Measurements from ENCODE around the gene LY86.

LY86 gene

DNA sequence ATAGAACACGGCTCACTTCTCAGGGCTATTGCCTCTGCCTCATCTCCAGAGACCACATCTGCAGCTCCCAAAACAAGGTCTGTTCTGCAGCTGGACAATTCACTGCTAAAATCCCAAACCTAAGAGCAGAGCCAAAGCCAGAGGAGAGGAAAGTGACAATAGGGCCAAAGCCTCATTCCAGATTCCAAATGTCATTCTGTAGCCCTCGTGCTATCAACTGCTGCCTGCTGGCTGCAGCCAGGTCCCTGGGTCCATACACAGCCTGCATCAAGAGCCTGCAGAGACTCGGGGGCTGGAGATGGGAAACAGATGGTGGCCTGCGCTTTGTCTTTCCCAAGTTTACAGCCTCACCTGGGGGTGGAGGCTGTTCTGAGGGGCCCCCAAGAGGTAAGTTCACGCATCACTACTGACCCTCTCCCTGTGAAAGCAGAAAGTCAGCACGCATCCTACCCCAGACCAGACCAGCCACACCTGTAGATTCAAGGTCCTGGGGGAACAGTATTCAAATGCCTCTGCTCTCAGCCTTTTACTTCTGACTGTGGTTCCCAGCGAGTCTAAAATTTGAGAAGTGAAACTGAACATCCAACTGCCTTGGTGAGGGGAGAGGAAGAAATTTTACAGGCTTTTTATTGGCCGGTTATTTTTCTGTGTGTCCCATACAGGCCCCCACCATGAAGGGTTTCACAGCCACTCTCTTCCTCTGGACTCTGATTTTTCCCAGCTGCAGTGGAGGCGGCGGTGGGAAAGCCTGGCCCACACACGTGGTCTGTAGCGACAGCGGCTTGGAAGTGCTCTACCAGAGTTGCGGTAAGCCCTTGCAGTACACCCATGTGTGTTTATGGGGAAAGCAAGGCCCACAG, at the start of gene LY86:
Gene LY86, plus strand, starts transcription at position 657 of the 860 bp plus-strand sequence. Its CDS starts 15 bp downstream, at position 672.
- no peak for DNase-seq (ENCODE audit: low spot score)

DNA sequence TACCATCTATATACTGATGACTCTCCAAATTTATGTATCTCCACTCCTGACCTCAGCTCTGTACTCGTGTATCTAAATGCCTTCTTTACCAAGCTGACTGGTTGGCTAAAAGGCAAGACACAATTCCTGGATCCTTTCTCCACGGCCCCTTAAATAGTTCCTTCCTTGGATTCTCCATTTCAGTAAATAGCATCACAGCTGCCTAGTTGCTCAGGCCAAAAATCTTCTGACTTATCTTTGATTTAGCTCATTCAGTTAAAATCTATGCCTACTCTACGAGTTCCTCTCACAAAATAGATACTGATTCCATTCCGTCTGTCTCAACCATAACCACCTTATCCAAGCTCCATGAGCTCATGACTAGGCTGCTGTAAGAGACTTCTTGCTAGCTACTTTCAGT, 49.5 kb upstream of the LY86 start:
- DNase-seq (ENCODE audit: low spot score), result no peak

DNA sequence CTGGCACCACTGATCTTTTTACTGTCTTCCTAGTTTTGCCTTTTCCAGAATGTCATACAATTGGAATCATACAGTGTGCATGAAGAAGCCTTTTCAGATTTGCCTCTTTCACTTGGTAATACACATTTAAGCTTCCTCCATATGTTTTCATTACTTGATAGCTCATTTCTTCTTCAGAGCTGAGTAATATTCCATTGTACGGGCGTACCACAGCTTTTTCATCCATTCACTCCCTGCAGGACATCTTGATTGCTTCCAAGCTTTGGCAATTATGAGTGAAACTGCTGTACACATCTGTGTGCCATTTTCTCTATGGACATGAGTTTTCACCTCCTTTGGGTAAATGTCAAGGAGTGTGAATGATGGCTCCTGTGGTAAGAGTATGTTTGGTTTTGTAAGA, 46.2 kb upstream of the LY86 start:
- DNase-seq (ENCODE audit: low spot score), result no peak

DNA sequence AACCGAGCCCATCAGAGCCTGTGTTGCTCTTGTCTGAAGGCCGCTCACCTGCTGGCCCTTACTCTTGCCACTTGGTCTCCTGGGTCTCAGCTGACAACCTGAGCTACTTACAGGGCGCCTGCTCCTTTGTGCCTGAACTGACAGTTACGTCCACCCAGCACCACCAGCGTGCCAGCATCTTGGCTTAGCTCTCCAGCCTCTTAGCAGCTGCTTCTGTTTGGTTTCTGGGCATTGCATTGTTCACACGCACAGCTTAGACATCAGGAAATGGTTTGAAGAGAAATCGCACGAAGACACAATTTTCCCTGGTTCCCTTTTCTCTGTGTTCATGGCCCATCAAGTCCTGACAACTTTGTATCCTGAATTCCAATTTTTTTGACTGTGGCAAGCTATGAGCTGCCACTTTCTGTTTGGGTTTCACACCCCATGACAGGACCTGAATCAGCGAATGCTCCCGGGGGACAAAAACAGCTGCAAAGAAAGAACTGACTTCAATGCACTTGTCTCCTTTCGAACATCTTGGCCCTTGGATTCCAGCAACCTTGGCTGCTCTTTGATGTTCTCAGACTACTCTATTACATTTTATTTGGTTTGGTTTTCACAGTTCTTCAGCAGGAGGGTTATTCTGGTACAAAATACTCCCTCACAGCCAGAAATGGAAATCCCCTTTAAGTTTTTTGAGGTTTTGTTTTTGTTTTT, 45.2 kb upstream of the LY86 start:
- no peak for DNase-seq (ENCODE audit: low spot score)

DNA sequence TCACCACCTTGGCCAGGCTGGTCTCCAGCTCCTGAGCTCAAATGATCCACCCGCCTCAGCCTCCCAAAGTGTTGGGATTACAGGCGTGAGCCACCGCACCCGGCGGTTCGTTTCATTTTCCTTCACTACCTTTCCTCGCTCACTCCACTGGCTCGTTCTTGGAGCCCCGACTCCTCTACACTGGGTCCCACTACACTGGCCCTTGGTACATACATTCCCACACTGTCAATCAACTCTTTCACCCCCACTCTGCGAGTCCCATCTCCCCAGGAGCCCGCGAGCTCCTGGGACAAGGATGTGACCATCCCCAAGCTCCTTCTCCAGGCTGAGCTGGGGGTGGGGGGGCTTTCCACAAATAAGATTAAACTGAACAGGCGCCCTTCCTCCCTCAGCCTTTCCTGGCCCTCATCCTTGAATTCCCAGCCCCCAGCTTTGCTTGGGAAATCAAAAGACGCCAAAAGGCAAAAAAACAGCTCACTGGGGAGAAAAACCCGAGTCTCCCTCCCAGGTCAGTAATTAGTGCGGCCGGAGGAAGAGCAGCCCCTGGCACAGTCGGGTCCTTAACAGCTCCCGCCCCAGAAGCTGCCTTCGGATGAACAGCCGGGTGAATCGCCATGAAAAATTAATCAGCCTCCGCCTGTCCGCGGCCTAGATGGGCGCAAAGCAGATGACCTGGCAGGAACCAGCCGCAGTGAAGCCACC, 42.8 kb upstream of the LY86 start:
- no peak for DNase-seq (ENCODE audit: low spot score)

DNA sequence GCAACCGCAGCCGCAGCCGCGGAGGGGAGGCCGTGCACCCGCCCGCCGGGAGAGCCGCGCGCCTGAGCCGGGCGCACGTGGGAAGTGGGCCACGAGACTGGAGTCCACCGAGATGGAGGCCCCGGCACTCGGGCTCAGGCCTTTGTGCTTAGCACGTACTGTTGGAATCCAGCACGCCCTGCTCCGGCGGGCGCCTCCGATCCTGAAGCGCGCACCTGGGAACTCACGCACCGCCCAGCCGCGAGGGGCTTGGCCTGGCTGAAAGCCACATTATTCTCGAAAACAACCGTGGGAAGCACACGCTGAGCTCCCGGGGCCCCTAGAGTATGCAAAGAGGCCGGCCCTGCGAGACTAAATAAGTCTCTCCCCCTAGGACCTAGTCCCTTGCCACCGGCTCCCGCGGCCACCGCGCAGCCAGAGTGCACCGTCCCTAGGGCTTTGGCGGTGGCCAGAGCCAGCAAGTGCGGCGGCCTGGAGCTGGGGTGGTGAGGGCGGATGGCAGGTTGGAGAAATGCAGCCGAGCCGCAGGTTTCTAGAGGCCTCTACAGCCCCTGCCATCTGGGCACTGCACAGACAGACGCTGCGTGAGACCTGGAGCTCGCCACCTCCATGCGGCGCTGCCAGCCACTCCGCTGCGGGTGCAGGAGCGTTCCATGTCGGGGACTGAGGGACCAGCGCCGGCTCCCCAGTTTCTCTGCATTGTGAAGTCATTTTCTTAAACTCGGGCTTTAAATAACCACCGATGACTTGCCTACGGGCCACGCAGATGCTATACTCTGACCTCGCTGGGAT, 42.0 kb upstream of the LY86 start:
- DNase-seq (ENCODE audit: low spot score), result peak; percentile 69

DNA sequence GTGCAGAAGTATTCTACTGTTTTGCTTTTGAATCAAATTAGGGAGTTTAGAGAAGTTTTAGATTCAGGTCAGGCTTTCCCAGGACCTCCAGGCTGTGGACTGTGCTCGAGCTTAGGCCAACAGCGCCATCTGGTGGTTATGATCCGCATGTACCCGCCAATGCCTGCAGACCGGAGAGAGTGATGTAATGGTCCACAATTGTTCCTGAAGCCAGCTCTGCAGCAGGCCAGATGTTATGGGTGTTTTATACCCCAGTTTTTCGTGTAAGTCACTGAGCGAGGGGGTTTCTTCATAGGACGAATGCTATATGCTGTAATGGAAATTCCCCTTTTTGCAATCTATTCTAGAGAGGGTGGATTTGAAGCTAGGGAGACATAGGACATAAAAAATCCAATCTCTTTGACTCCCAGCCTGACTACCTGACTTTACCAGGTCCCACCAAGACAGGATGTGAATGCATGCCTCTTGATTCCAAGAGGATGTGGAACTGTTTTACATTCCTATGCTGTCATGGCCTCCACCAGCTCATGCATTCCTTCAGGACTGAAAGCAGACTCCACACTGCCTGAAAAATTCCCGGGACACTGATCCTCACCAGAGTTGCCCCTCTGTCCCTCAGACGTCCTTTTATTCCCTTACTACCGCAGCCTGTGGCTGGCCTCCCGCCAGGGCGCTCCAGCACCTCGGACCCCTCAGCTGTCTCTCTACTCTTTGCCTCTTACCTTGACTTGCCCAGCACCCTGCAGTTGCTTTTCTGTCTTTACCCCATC, 41.2 kb upstream of the LY86 start:
- DNase-seq (ENCODE audit: low spot score), result peak; percentile 89

DNA sequence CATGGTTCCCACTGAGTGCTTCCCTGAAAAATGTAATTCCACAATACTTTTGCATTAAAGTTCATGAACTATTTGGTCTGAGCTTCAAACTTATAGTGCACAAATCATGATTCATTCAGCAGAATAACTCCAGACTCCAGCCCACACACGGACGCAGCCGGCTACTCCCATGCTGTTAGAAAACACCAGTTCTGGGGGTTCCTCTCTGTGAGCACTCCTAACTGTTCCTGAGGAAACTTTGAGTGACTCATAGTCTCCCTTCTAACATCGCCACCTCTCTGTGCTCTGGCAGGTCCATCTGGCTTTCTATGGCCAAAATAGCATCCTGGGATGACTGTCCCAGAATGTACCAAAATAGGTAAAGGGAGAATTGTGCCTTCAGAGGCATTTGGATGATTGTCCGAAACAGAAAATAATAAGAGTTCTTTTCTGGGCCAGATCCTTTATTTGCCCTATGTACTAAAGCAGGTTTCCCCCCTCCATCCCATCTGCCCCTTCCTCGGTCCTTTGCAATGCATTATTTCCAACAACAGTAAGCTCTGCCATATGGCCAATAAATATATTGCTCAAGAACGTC, 32.3 kb upstream of the LY86 start:
- DNase-seq (ENCODE audit: low spot score), result no peak

DNA sequence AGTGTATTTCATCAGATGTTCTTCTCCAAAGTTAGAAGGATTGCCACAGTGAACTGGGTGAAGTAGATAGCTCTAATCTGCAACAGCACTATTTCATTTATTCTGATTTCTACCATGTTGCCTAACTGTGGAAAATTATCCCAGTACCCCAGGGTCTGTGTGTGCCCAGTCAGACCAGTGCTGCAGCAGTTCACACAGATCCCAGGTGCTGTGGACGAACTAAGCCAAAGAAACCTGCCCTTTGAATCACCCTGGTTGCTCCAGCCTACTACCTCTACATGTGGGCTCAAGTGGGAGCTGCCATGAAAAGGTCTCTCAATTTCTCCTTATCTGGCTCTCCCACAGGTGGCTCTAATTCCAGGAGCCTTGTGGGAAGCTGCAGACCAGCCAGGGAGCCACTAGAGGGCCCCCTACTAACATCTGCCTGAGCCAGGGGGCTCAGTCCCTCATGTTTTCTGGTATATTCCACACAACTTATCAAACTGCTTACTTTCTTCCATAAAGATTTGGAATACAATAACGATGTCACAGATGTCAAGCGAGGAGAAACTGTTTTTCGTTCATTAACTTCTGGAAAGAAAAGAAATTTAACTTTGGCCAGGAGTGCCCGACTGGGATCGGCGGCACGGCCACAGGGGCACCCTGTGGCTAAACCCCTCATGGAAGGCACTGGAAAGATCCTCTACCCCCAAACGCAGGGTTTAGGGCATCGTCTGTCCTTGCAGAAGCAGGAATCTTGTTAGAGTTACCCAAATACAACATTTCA, 31.6 kb upstream of the LY86 start:
- DNase-seq (ENCODE audit: low spot score), result peak; percentile 82

DNA sequence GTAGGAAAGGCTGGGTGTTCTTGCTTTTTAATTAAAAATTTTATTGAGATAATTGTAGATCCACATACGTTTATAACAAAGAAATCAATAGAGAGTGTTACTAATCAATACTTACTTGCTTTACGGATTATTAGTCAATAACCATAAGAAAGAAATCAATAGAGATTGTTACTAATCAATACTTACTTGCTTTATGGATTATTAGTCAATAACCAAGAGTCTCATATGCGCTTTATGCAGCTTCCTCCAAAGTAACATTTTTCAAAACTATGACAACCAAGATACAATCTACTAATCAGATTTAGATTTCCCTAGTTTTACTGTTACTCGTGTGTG, 31.0 kb upstream of the LY86 start:
- DNase-seq (ENCODE audit: low spot score), result no peak

DNA sequence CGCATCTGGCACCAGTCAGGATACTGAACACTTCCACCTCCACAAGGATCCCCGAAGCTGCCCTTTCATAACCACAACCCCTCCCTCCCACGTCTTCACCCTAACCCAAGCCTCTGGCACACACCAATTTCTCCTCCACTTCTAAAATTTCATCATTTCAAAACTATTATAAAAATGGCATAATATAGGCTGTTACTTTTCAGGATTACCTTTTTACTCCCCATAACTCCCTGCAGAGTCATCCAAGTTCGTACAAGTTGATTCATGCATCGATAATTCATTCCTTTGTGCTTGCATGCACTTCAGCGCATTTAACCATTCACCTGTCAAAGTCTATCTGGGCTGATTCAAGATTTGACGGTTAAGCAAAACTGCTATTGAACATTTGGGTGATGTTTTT, 30.6 kb upstream of the LY86 start:
- DNase-seq (ENCODE audit: low spot score), result no peak

DNA sequence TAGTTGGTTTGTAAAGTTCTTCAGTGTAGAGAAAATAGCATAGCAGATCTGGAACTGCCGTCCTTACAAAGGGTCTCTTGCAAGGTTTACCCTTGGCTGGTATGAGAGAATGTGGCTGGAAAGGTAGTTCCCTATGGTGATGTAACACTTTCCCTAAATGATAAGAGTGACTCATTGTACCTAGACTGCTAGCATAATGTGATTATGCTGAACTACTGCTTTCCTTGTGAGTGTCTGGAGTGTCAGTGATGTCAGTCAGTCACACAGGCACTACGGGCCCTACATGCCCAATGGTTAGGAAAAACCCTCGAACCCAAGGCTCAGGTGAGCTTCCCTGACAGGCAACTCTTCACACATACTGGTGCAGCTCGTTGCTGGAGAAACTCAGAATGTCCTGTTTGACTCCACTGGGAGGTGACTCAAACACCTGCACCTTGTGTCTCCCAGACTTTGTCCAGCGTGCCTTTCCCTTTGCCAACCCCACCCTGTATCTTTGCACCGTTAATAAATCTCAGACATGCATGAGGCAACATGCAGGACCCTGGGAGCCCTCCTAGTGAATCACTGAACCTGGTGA, 28.4 kb upstream of the LY86 start:
- no peak for DNase-seq (ENCODE audit: low spot score)

DNA sequence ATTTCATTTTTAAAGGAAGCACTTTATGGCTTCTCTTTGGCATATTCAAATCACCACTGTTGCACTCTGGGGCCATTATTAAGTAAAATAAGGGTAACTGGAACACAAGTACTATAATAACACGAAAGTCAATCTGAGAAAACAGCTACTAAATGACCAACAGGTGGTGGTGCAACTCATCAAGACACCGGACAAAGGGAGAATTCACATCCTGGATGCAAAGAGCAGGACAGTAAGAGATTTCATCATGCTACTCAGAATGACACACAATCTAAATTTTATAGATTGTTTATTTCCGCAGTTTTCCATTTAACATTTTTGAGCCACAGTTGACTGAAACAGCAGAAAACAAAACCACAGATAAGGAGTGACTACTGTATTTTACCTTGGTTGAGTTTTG, 27.6 kb upstream of the LY86 start:
- DNase-seq (ENCODE audit: low spot score), result no peak

DNA sequence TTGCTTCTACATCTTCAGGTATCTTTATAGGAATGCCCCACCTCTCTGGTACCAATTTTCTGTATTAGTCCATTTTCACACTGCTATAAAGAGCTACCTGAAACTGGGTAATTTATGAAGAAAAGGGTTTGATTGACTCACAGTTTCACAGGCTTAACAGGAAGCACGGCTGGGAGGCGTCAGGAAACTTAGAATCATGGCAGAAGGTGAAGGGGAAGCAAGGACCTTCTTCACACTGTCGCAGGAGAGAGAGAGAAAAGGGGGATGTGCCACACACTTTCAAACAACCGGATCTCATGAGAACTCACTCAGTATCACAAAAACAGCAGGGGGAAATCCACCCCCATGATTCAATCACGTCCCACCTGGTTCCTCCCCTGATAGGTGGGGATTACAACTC, 24.4 kb upstream of the LY86 start:
- no peak for DNase-seq (ENCODE audit: low spot score)

DNA sequence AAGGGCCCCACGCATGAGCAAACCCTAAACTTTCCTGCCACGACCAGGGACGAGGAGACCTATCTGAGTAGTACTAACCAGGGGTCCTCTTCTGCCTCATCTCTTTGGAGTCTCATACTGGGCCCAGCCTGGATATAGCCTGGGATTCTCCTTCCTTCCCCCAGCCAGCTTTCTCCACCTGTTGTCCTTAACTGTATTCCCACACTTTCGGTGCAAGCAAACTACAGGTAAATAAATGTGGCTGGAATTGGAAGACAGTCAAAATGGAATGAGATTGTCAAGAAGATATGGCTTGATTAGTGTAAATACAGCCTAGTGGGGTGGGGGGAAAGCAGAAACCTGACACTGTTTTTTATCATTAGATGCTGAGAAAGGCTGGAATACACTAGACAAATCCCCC, 23.5 kb upstream of the LY86 start:
- no peak for DNase-seq (ENCODE audit: low spot score)

DNA sequence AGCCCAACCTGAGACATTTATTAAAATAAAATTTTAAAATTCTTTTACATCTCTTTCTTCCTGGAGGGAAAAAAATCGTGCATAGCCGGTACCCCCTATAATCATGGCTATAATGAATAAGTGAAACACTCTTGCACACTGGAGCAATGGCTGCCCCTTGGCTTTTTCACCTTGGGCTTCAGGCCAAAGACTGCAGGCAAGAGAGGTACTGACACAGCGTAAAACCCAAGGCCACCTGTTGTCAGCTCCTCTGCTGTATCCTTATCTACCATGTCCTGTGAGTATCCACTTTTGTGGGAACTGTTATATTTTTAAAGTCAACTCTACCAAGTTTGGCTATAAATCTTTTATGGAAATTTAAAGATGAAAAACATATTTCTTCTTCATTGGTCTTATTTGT, 23.0 kb upstream of the LY86 start:
- no peak for DNase-seq (ENCODE audit: low spot score)

DNA sequence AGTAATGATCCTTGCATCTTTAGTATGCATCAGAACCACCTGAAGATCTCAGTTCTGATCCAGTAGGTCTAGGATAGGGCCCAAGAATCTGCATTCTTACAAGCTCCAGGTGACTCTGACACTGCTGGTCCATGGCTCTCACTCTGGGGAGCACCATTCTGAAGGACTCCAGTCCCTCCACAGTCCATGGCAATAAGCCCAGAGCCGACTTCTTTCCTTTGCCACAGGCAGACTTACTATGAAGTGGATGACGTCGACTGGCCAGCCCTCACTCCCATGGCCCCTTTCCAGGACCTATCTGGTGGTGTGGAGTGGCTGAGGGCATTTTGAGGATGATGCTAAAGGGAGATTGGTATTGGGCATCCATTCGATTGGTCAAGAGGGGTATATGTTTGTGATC, 21.8 kb upstream of the LY86 start:
- DNase-seq (ENCODE audit: low spot score), result no peak

DNA sequence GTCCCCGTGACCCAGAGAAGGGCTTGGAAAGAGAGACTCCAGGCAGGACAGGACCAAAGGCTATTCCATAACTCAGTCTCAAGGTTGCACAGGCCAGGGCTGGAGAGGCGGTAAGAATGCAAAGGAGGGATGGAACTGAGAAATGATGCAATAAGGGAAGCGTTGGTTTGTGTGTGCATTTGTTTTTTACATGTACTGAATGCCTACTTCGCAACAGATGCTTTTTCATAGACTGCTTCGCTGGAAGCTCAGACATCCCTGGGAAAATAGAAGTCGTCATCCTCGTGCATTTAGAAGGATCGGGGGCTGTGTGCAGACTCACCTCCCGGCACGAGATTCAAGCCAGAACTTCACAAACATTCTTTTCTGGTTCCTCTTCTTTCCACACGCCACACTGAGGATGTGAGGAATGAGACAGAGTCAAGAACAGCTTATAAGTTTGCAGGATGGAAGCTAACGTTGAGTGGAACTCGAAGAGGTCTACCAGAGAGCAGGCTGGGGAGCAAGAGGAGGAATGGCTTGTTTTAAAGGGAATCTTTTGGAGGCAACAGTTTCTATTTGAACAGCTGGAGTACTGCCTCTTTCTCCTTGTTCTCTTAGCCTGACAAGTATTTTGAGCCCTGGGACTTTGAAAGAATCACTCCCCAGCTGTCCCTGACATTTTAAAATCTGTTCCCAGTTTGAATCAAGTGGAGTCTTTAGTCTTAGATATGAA, 19.3 kb upstream of the LY86 start:
- no peak for DNase-seq (ENCODE audit: low spot score)

DNA sequence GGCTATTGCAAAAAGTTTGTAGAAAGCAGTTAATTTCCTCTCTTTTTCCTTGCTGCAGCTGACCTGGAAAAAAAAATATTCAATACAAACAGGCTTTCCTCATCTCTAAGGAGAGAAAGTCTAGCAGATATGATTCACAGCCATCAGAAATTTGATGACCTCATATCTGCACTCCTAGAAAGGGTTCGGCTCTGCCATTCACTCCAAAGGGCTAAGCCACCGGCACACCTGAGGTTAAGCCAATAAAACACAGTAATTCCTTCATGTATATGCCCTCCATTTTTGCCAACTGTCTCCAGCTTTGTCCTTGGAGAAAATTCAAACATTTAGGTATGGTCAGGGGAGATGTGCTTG, 18.7 kb upstream of the LY86 start:
- DNase-seq (ENCODE audit: low spot score), result no peak

Measured in iPS-NIHi11 (cell line).